ENCODE measurements around the gene NAV3. TPM values are rescaled to one million over a fixed set of nuclear protein-coding genes. Genes with fewer than 3 reads are reported as not detected.
A peak's percentile ranks its signal among the peaks of the same experiment; 100 is the strongest.

The NAV3 gene
- total RNA-seq, 4 donors from 2014 or later: 4.6 to 10.7 (median 6.6) TPM

- H3K36me3 ChIP-seq: no peaks in the 10 kb centered on the region
- ATAC-seq: peak; percentile 13
- WGBS, 2 donors (ENCODE audit: low coverage in 1 of 2): 79 to 85% methylated on average over 3 to 6 of the region's 16 CpGs
- no peaks in the 10 kb centered on the region for H3K9me3 ChIP-seq
- no peaks in the 10 kb centered on the region for H3K4me1 ChIP-seq
- no peak overlapping the region for H3K4me3 ChIP-seq
- TF ChIP-seq EP300 (IDR thresholded peaks at IDR 0.05) (no peak), POLR2AphosphoS5 (IDR thresholded peaks at IDR 0.05) (no peak), CTCF (IDR thresholded peaks at IDR 0.05) (no peak), POLR2A (IDR thresholded peaks at IDR 0.05) (no peak)
- no peaks in the 10 kb centered on the region for H3K27me3 ChIP-seq
- no peak overlapping the region for H3K27ac ChIP-seq
Measured at GRCh38 chr12:78121969-78122610, 291.4 kb downstream of the NAV3 start.

- Histone ChIP-seq H3K36me3 (no peaks in the 10 kb centered on the region), H3K4me1 (no peaks in the 10 kb centered on the region), H3K4me3 (no peak overlapping the region), H3K27ac (no peak overlapping the region), H3K27me3 (no peaks in the 10 kb centered on the region), H3K9me3 (no peaks in the 10 kb centered on the region)
- 41 to 100% methylated on average over 2 of the region's 2 CpGs for WGBS, 2 donors (ENCODE audit: low coverage in 1 of 2)
- ATAC-seq: no peak
- no peak for TF ChIP-seq POLR2A (IDR thresholded peaks at IDR 0.05)
- TF ChIP-seq POLR2AphosphoS5 (IDR thresholded peaks at IDR 0.05): no peak
- TF ChIP-seq CTCF (IDR thresholded peaks at IDR 0.05): no peak
- TF ChIP-seq EP300 (IDR thresholded peaks at IDR 0.05): no peak
Measured at GRCh38 chr12:78128211-78128610, 297.5 kb downstream of the NAV3 start.

- H3K27me3 ChIP-seq: no peaks in the 10 kb centered on the region
- no peaks in the 10 kb centered on the region for H3K36me3 ChIP-seq
- TF ChIP-seq POLR2A (IDR thresholded peaks at IDR 0.05) (no peak), EP300 (IDR thresholded peaks at IDR 0.05) (no peak), POLR2AphosphoS5 (IDR thresholded peaks at IDR 0.05) (no peak), CTCF (IDR thresholded peaks at IDR 0.05) (no peak)
- no peak overlapping the region for H3K4me3 ChIP-seq
- H3K9me3 ChIP-seq: no peaks in the 10 kb centered on the region
- no peaks in the 10 kb centered on the region for H3K4me1 ChIP-seq
- ATAC-seq: no peak
- H3K27ac ChIP-seq: no peak overlapping the region
Measured at GRCh38 chr12:78143717-78144116, 313.0 kb downstream of the NAV3 start.

- 43 to 63% methylated on average over 2 of the region's 2 CpGs for WGBS, 2 donors (ENCODE audit: low coverage in 1 of 2)
- H3K27me3 ChIP-seq: no peaks in the 10 kb centered on the region
Measured at GRCh38 chr12:78145398-78145797, 314.7 kb downstream of the NAV3 start.

More at GRCh38 chr12:78145398-78145797, 314.7 kb downstream of the NAV3 start:
- no peak for ATAC-seq
- Histone ChIP-seq H3K9me3 (no peaks in the 10 kb centered on the region), H3K36me3 (no peaks in the 10 kb centered on the region), H3K27ac (no peak overlapping the region), H3K4me3 (no peak overlapping the region), H3K4me1 (no peaks in the 10 kb centered on the region)
- TF ChIP-seq CTCF (IDR thresholded peaks at IDR 0.05): no peak
- no peak for TF ChIP-seq EP300 (IDR thresholded peaks at IDR 0.05)
- TF ChIP-seq POLR2AphosphoS5 (IDR thresholded peaks at IDR 0.05): no peak
- no peak for TF ChIP-seq POLR2A (IDR thresholded peaks at IDR 0.05)

All from gastroesophageal sphincter (tissue), 4 donors.